ENCODE results near the gene MTHFSD. TPM values are rescaled to one million over a fixed set of nuclear protein-coding genes. Genes with fewer than 3 reads are reported as not detected.

Gene MTHFSD
- total RNA-seq, 1 experiment from 2014 or later: 4.7 TPM

GRCh38 chr16:86512860-86513470, 42.1 kb downstream of the MTHFSD start:
- Histone ChIP-seq H4K5ac (ENCODE audit: insufficient read length, low read depth, low read length) (no peak overlapping the region), H3K27ac (ENCODE audit: insufficient read length, low read depth, low read length) (no peak overlapping the region), H3K9ac (ENCODE audit: extremely low read depth, insufficient read length, low read length) (no peak overlapping the region), H3K4ac (ENCODE audit: low read depth, low read length) (no peak overlapping the region), H3K27me3 (ENCODE audit: insufficient read depth, low read length) (peaks cover 91% of the 10 kb centered on the region), H4K20me1 (ENCODE audit: control insufficient read depth, insufficient read depth, insufficient read length) (no peaks in the 10 kb centered on the region), H2BK15ac (ENCODE audit: low read depth, low read length) (no peak overlapping the region), H3K9me3 (ENCODE audit: control insufficient read depth, low read depth, low read length) (no peaks in the 10 kb centered on the region), H2AFZ (ENCODE audit: low read length) (no peak overlapping the region), H2BK12ac (ENCODE audit: insufficient read length, low read depth, low read length) (no peak overlapping the region), H2AK5ac (ENCODE audit: insufficient read length, low read length) (no peak overlapping the region), H3K4me1 (ENCODE audit: insufficient read depth, low read length) (no peaks in the 10 kb centered on the region), H2BK120ac (ENCODE audit: low read depth, low read length, poor library complexity, severe bottlenecking) (no peak overlapping the region), H3K18ac (ENCODE audit: insufficient read length, low read depth, low read length) (no peak overlapping the region), H3K23ac (ENCODE audit: insufficient read length, low read depth, low read length) (no peak overlapping the region), H3K79me1 (ENCODE audit: insufficient read depth, low read depth, low read length, poor library complexity, severe bottlenecking) (no peaks in the 10 kb centered on the region), H2BK20ac (ENCODE audit: low read depth, low read length, poor library complexity, severe bottlenecking) (no peak overlapping the region), H3K79me2 (ENCODE audit: insufficient read depth, low read length) (no peaks in the 10 kb centered on the region), H2BK5ac (ENCODE audit: insufficient read length, low read length) (no peak overlapping the region), H4K8ac (replicated peaks; ENCODE audit: insufficient read length, low read depth, low read length) (no peak overlapping the region), H3K56ac (ENCODE audit: insufficient read length, low read depth, low read length) (no peak overlapping the region), H3K14ac (ENCODE audit: insufficient read depth, low read length) (no peak overlapping the region), H3T11ph (ENCODE audit: low read length) (no peak overlapping the region), H4K91ac (ENCODE audit: insufficient read length, low read depth, low read length) (no peak overlapping the region), H3K23me2 (ENCODE audit: insufficient read length, low read depth, low read length, poor library complexity, severe bottlenecking) (peaks cover 12% of the 10 kb centered on the region), H3K4me2 (ENCODE audit: insufficient read depth, insufficient read length, low read length) (no peak overlapping the region)
- no peak overlapping the region for H3K27ac Mint-ChIP-seq
- WGBS (ENCODE audit: extremely low coverage, insufficient read length, low lambda C conversion rate): no CpG with 5 or more reads among the region's 29 CpGs
- H3K4me1 Mint-ChIP-seq: peaks cover 18 to 47% of the 10 kb centered on the region in 2 experiments
- H3K27me3 Mint-ChIP-seq (ENCODE audit: low read depth): peaks cover 99% of the 10 kb centered on the region
- H3K9me3 Mint-ChIP-seq: peaks cover 2 to 14% of the 10 kb centered on the region in 2 experiments; a peak in 2 of 5 replicates
- no peak for TF ChIP-seq CTCF (conservative IDR thresholded peaks at IDR 0.05)
- peak; percentile 51 for DNase-seq
- H3K36me3 Mint-ChIP-seq (ENCODE audit: insufficient read depth in 1 of 3, low read depth in 3 of 3): no peaks in the 10 kb centered on the region
- peak overlapping the region in 1 of 2 experiments; percentile 48; a peak in 3 of 5 replicates for H3K4me3 Mint-ChIP-seq
